ENCODE data around the gene RBMS1.
A peak's percentile ranks its signal among the peaks of the same experiment; 100 is the strongest.

The RBMS1 gene

DNA sequence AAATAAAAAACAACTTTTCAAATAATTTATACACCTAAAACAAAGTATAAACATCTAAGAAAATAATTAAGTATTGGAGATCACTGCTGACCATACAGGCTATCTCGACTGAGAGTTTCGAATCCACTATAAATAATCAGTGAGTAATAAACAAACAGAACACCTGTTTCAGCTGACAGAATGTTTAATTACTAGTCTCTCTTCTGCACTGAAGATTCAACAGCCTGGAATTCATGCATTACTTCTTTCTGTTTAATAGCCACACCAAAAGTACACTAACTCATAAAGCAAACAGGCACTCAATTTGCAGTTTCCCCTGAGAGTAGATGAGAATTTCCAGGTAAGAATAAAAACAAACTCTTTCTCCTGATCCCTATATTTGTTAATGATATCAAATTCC, 138.5 kb downstream of the RBMS1 start:
- no peak for DNase-seq

DNA sequence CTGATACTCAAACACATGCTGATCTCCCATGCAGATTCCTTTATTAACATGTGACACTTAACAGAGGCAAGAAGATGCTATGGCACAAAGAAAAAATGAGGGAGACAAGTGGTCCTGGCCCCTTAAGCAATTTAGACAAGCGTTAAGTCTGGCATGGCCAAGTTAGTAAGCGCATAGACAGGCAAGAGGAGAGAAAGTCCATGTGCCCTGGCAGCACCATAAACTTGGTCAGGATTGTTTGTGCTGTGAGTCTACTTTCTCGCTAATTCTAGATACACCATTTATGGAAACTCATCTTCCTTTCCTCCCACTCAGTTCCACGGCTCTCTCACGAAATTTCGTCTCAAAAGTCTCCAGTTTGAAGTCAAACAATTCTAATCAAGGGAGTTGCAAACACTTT, 138.9 kb downstream of the RBMS1 start:
- no peak for DNase-seq

DNA sequence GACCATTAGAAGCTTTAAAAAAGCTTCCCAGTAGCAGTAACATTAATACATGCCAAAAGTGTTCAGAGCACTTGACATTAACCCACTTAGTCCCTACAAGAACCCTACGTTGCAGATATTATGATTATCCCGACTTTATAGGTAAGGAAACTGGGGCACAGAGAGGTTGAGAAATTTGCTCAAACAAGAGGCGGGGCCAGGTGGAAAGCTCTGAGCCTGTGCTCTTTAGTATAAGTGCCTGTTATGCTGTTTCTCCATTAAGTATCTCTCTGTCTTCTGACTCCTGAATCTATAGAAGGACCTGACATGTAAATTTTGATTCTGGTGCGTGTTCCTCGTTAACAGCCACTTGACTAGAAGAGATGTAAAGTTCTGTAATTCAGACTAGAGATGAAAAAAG, 139.8 kb downstream of the RBMS1 start:
- DNase-seq, result no peak

DNA sequence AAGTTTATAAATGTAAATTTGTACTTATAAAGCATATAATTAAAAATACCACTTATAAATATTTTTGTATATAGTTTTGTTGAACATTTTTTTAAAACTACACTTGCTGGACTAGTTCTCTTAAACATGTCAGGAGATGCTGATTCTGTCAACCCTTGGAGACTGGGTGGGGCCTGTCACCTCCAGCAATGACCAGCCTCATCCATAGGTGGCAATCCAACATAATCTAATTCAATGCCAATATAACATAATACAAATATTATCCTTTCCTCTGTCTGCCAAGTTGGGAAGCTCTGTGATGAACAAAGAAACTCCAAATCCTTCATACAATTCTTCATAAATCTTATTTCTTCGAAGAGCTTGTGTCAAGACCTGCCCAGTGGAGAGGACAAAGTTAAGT, 140.4 kb downstream of the RBMS1 start:
- DNase-seq, result no peak

DNA sequence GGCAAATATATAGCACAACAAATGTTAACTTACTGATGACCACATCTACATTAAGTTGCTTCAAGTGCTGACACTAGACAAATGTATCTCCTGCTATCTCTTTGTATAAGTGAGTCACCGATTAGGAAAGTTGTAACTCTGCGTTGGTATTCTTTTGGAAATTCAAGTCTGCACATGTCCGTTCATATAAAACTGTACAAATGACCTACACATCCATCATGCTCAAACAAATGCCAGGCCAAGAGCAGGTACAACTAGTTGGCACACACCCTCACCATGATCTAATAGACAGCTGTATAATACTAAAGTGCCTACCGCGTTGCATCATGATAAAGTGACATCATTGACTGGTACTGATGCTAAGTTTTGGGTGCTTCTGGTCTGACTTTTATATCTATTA, 141.1 kb downstream of the RBMS1 start:
- DNase-seq, result no peak

DNA sequence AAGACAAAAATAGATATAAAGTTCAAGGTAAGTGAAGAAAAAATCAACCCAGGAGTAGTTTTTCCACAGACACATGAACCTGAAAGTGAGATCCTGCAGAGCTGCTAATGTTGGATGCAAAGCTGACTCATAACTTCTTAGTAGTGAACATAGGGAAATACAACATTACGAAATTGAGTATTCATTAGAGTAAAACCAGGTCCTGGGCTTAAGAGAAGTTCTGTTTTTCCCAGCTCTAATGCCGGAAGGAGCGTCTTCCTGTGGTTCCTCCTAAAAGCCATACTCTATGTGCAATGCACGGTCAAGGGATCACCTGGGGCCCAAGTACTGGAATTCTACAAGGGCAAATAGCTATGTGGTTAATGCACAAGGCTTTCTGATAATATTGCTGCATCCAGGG, 141.7 kb downstream of the RBMS1 start:
- peak; percentile 48 for DNase-seq

DNA sequence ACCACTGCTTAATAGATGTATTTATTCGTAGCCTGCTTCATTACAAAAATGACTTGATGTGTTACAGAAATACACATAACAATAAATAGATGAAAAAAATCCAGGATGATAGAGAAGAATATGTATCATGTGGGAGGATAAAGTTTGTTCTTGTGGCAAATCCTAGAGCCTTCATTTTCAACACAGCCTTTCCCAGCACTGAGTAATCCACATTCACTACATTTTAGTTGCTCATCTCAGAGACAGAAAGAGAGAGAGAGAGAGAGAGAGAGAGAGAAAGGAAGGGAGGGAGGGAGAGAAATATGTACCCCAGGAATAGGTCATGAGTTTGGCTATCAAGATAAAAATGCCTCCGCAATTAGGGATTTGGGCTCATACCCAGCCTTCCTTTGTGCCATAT, 144.3 kb downstream of the RBMS1 start:
- DNase-seq, result no peak

DNA sequence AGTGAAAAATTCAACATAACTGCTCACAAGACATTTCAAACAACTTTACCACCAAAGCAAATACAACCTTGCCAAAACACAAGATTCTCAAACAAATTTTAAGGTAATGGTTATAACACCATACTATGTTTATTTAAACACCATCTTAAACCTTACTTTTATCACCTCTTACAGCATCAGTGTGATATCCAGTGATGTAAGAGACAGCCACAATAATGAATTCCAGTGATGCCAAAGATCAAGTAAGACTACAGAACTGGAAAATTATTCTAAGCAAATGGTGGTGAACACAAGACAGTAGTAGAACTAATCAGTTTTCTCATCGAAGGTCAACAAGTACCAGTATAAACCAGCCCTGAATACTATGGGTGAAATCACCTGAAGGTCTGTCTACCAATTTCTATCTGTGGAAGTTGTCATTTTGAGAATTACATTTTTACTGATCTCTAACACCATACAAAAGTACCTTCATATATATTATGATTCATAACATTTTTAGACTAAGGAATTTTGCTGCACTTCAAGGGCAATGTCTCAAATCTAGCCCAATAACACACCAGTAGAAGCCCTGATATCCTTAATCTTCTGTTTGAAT, 146.2 kb downstream of the RBMS1 start:
- DNase-seq, result no peak

DNA sequence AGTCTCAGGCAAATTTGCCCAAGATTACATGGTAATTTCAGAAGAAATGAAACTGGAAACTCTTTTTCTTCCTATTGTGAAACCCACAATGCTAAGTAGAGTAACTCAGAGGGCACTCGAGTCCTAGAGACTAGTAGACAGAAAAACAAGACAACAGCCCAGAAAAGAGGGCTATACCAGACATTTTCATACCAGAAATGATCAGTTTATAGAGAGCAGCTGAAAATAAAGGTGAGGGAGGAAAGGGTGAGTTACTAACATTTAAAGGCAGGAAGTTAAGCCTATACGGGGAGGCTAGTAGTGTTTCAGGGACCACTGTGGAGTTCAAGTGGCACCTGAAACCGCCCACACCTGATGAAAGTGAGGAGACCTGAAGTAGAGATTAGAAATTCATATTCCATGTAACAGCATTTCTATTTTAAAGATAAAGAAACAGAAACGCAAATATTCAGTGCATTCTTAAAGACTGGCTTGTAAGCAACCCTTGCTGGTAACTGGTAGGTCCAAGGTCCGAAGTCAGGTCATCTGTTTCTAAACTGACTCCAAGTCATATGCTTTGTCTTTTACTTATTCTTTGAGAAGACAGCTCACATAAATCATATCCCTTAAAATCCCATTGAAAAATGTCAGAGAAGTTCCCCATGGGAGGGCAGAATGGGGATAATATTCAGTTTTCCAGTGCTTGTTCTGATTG, 148.4 kb downstream of the RBMS1 start:
- no peak for DNase-seq

DNA sequence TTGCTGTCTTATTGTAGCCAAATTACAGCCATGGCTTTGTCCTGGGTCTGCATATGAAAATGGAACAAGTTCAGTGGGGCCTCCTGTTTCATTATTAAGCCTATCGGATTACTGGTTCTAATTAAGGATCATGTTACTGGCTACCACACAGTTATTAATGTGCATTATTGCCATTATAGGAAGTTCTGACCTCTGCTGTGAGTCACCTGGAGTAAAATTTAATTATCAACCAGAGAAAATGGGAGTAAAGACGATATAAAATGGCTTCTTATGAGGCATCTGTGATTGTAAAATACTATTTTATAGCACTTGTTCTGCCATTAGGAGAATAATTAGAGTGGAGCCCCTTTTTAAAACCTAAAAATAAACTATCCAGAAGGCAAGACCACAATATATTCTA, 150.2 kb downstream of the RBMS1 start:
- no peak for DNase-seq

DNA sequence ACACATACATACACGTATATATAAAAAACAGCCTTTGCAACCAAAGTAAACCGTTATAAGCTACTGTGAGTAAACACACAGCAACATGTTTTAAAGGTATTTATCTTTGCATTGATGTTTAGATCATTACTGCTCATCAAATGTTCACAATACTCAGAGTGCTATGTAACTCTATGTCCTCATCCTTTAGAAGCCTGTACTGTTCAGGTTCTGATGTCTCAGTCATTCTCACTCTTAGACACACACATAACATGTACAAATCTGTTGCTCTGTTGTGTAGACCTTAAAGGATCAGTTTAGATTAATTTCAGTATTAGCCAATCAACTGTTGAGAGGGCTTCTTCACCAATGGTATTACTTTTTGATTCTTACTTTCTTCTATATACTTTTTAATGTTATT, 153.9 kb downstream of the RBMS1 start:
- DNase-seq, result no peak

DNA sequence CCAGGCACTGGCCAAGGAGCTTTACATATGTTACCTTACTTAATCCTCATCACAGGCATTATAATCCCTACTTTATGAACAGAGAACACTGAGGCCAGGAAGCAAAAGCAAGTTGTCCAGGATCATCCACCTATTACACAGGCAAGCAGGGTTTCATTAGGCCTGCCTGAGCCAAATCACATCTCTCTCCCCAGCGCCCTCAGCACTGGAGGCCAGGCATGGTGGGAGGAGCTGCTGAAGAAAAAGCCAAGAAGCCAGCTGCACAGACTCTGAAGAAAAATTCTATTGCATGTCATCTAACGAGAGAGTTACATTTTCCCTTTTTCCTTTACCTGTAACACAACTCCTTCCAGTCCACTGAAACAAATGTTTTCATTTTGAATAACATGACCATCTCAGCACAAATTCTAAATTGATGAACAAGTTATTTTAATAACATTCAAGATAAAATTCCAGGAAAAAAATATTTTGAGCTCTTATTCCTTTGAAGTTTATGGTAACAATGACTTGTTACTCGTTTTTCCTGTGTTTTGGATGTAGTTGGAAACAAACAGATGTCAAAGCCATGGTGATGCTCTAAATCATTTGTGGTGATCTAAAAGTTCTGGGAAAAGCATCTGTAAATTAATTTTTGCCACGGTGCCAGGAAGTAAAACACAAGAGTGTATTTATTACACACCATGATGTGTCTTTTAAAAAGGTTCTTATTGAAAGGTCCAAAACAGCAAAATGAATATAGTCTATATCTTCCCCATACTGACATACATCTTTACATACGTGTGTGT, 154.5 kb downstream of the RBMS1 start:
- DNase-seq, result peak; percentile 51

DNA sequence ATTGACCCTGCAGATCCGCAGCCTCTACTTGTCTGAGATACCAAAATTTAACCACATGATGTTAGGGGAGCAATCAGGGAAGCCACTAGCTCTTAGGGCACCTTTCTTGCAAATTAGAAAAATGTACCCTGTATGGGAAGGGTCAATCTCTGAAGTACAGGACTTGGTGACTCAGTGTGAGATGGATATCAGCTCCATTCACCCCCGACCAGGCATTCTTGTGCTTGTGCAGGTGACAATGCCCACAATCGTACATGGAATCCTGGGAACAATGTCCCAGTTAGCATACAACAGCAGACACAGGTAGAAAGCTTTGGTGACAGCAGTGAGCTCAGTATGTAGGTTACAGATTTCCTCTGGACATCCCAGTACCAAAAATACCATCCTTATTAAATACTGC, 155.9 kb downstream of the RBMS1 start:
- no peak for DNase-seq

DNA sequence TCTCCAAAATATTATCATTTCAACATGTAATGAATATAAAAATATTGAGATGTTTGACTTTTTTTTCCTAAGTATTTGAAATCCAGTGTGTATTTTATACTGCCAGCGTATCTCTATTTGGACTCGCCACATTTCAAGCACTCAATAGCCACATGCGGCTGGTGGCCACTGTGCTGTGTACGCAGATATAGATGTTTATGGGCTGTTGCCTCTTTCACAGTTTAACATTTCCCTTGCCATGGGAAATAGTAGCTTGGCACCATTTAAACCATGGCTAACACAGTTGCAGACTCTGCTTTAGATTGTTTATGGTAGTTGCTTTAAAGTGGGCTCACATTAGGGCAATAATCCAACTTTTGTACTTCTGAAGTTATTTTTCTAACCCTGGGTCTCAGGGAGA, 157.0 kb downstream of the RBMS1 start:
- DNase-seq, result no peak

DNA sequence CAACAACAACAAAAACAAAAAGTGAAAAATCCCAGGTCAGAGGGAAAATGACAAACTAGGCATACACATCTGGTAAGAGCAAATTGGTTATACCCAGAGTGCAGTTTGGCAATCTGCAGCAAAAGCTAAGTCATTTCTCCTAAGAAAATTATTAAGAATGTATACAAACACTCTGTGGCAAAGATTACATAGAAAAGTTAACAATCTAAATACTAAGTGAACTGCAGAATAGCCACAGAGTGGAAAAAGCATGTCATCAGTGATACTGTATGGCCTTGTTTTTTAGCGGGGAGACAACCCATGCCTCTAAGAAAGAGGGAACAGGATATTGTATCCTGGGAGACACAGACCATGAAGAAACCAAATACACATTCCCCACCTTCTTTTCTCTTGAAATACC, 157.5 kb downstream of the RBMS1 start:
- no peak for DNase-seq

DNA sequence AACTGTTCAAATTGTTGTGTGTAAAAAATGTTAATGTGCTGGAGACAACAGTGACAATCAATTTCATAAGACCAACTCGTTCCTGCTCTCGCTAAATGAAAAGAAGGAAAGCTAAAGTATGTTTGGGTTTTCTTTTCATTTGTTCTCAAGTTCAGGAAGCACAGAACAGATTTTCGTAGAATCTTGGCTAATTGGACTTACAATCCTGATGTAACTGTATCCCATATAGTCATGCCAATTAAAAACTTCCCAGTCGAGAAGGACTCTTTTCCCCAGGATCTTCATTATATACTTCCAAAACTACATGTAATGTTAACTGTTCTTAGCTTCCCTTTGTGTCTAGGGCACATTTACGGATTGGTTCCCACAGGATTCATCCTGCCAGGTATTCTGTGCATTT, 158.2 kb downstream of the RBMS1 start:
- DNase-seq, result no peak

DNA sequence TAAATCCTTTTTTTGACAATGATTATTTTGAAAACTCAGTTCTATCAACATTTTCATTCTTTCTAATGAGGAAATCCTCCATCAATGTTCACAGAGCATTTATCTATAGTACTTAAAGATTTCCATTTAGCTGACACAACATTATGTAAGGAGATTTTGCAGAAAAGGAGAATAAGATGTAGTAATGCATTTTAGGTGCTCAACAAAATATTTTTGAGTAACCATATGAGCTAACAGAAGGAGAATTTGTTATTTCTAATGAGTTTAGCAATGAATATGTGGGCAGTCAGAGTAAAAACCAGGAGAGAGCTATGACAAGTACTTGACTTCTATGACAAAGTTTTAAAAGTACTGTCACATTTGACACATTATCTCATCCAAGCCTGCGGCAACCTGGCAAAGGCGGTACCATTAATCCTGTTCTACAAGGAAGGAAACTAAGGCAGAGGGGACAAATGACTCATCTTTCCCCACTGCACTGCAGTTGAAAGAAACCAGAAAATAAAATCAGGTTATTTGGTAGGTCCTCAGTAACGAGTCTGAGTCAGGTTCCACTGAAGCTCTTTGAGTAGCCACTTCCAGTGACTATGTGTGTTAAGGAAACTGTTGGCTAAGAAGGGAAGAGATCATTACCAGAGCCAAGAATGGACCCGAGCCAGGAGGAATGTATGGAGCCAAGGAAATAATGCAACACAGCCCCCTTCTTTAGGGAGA, 159.4 kb downstream of the RBMS1 start:
- peak; percentile 90 for DNase-seq

DNA sequence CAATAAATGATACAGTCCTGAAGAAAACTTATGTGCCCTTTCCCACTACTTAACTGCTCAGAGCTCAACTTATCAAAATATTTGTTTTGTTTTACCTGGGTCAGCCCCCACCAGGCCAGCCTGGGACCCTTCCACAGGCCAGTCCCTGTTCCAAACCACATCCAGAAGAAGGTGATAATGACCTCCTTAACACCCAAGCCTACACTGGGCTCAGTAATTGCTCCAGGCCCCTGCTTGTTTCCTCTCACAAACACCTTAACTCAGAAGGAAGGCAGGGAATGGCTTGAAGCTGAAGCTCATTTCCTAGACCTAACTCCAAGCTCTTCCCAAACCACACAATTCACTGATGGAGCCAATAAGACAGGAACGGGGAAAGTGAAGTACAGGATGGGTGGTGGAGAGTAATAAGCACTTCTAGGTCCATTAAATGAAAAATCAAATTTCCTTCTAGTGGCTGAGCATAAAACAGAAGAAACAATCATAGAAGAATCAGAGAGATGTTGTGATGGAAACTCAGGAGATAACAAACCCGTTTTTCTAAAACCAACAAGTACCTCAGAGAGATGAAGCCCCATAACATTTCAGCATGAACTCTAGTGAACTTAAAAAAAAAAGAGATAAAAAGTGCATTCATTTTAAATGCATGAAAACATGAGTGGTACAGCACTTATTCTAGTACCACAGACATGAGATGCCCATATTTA, 160.1 kb downstream of the RBMS1 start:
- no peak for DNase-seq

DNA sequence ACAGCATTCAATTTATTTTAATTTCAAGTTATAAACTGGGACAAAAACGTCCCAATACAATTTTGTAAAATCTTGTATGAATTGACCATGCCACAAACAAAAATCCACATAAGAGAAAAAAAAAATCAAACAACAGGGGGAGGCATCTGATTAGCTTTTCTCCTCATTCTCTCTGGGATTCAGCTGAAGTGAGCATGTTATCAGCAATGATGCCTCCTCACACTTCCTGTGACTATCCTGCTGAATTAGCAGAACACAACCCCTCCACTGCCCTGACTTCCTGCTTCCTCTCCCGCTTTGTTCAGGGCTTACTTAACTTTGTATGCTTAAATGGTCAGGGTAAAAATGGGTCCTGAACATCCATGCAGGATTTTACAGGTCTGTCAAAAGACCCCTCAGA, 161.3 kb downstream of the RBMS1 start:
- DNase-seq, result peak; percentile 39

DNA sequence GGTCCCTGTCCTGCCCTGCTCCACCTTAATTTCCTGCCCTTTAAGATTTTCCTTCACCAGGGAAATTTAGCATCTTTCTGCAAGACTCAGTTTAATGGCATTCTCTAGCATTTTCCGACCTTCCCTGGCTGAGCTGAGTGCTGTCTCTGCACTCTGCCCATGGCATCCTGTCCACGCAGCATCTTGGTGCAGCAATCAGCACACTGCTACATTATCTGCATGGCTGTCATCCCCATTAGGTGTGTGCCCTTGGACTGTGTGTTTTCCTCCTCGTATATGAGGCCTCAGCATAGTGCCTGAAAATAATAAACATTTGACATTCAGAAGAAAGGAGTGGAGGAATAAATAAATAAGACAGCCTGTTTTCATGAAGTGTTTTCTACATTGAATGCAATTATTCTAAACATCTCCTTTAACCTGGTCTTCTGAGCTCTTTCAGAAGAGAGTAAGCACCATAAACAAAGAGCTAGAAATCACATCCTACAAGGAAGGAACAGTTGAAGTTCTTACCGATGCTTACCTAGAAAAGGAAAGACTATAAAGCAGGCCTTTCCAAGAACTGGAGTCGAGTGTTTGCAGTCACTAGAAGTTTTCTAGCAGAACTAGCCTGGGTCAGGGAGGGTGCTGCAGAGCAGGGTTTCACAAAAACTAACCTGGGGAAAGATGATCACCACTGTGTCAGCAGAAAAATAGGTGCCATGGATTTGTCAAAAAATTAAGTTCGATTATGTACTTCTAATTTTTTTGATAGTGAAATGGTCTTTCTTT, 162.2 kb downstream of the RBMS1 start:
- DNase-seq, result no peak

DNA sequence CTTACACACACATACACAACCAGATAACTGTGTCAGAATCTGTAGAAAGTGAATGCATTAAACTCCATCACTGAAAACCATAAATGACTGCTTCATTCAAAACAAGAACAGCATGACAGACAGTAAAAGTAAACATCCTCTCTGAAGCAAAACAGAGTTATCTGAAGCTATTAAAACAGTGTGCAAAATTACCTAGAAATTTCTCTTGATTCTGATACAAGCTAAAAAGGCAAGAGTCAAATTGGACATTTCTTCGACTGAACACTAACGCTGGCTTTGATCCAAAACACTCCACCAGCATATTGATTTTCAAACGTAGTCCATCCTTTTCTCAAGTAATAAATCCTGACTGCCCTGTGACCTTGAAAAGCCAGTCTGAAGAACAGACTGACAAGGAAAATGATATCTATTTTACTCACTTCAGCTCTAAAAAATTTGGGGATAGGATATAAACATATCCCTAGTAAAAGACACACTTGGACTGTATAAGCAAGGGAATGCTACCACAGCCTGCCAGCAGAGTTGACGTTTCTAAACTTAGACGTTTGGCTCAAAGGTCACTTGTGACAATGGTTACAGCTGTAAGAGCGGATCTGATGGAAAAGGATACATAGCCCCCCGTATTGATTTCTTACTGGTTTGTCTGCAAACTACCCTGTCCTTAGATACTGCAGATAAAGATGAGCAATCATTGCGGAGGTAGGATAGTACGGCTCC, 164.6 kb downstream of the RBMS1 start:
- DNase-seq, result no peak

DNA sequence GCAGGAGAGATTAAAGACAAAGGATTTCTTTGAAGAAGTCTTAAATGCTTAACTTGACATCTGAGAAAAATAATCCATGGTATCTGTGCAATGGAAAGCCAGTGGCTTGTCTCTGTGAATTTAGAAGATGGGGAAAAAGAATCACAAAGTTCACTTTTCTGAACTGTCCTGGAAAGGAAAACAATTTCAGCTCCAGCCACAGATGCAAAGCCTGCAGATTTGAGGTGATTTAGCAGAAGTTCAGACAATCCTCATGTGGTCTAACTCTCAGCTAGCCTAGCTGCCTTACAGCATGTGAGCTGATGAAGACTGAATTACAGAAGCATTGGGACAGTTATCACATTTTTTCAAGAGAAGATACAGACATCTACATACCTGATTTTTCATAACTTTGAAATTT, 166.8 kb downstream of the RBMS1 start:
- DNase-seq, result no peak

Data from fibroblast of upper back skin (primary cell).